Measurements from ENCODE around the gene RAP2B. TPM values are rescaled to one million over a fixed set of nuclear protein-coding genes. Genes with fewer than 3 reads are reported as not detected.
A peak's percentile ranks its signal among the peaks of the same experiment; 100 is the strongest.

Gene RAP2B
- total and polyA plus RNA-seq, 2 of the 13 experiments (the other 11 are each of a cell fraction or from before 2014, with no cell fraction given) = 6.4 to 7.1 TPM

- TF ChIP-seq HDAC1 (CRISPR knock-in tag; IDR thresholded peaks at IDR 0.05) (peak; percentile 73), RFX5 (IDR thresholded peaks at IDR 0.05; ENCODE audit: low read depth, low read length) (no peak), CSRNP1 (CRISPR knock-in tag; IDR thresholded peaks at IDR 0.05) (peak; percentile 93), ZNF460 (CRISPR knock-in tag; IDR thresholded peaks at IDR 0.05; ENCODE audit: borderline replicate concordance) (no peak), XBP1 (CRISPR knock-in tag; IDR thresholded peaks at IDR 0.05) (no peak; the same call in 1 of the 2 replicates), HIVEP1 (CRISPR knock-in tag; IDR thresholded peaks at IDR 0.05) (no peak; the same call in 1 of the 2 replicates), SMC3 (IDR thresholded peaks at IDR 0.05; ENCODE audit: low read length) (no peak), TSC22D2 (CRISPR knock-in tag; IDR thresholded peaks at IDR 0.05; ENCODE audit: borderline replicate concordance) (no peak), ARID2 (CRISPR knock-in tag; IDR thresholded peaks at IDR 0.05; ENCODE audit: borderline replicate concordance) (peak; percentile 86; the same call in 1 of the 2 replicates), ZNF17 (CRISPR knock-in tag; IDR thresholded peaks at IDR 0.05) (no peak), REST (IDR thresholded peaks at IDR 0.05; ENCODE audit: borderline replicate concordance in 1 of 2, low read depth in 1 of 2, low read length in 2 of 2) (peak in 1 of 2 experiments; percentile 65; a peak in 1 of 4 replicates), ELF4 (CRISPR knock-in tag; IDR thresholded peaks at IDR 0.05; ENCODE audit: borderline replicate concordance) (no peak), TCF12 (IDR thresholded peaks at IDR 0.05) (no peak), TCF12 (CRISPR knock-in tag; IDR thresholded peaks at IDR 0.05) (no peak), CCDC6 (CRISPR knock-in tag; IDR thresholded peaks at IDR 0.05) (peak; percentile 72), MTERF4 (CRISPR knock-in tag; IDR thresholded peaks at IDR 0.05) (no peak; the same call in none of the 2 replicates), NBN (conservative IDR thresholded peaks at IDR 0.05) (no peak), ZNF263 (CRISPR knock-in tag; IDR thresholded peaks at IDR 0.05) (peak; percentile 53; the same call in 1 of the 2 replicates), TCF7 (IDR thresholded peaks at IDR 0.05; ENCODE audit: low read depth) (no peak), ZNF674 (CRISPR knock-in tag; IDR thresholded peaks at IDR 0.05; ENCODE audit: low read depth) (0 out of 2 replicates have a peak, but pooled peaks have one; percentile 5), ZNF367 (CRISPR knock-in tag; IDR thresholded peaks at IDR 0.05; ENCODE audit: borderline replicate concordance) (peak; percentile 85; the same call in 1 of the 2 replicates), HNRNPK (IDR thresholded peaks at IDR 0.05; ENCODE audit: low read depth, low read length, poor library complexity, severe bottlenecking) (peak; percentile 58), RORA (CRISPR knock-in tag; IDR thresholded peaks at IDR 0.05) (no peak), RNF2 (conservative IDR thresholded peaks at IDR 0.05; ENCODE audit: low read depth) (peak; percentile 96), MTA1 (CRISPR knock-in tag; IDR thresholded peaks at IDR 0.05; ENCODE audit: borderline replicate concordance) (no peak)
Observed at GRCh38 chr3:153161714-153162512, at the start of gene RAP2B (continued).
